WTC11 (cell line): ENCODE data around the gene SLC5A7.

Experiments used
- CTCF ChIP-seq: fragments of 200-600 bp; IDR thresholded peaks from 2 replicates; pipeline ENCODE4 v1.8.0; 2022; ENCODE audit warnings: antibody characterized with exemption
- STAT6 ChIP-seq: sonication (generic); formaldehyde crosslinking; conservative IDR thresholded peaks from 2 replicates; pipeline ENCODE4 v1.8.1; 2023; ENCODE audit warnings: mild to moderate bottlenecking, low read depth, missing genetic modification reagents, moderate library complexity

GRCh38 chr2:108010912-108011591, 24.7 kb downstream of the SLC5A7 start:
- TF ChIP-seq STAT6 (CRISPR knock-in tag) (no peak), CTCF (no peak)
